Activated T-cell treated with anti-CD3 and anti-CD28 coated beads, Interleukin-2, amount 50 U/mL, for 48 hours (primary cell): ENCODE data around the gene VCPKMT.
A peak's percentile ranks its signal among the peaks of the same experiment; 100 is the strongest.

Source experiments
- DNase-seq, 2 experiments: peaks; one replicate each; pipeline ENCODE4 v3.0.0-alpha.2; 2020

VCPKMT gene

GRCh38 chr14:50063876-50064420 lies 52.4 kb downstream of the VCPKMT start:
- DNase-seq = peak; percentile 33 to 38

- peak; percentile 84 to 85 for DNase-seq
Observed at GRCh38 chr14:50062438-50063085, 53.8 kb downstream of the VCPKMT start.

- peak; percentile 73 to 79 for DNase-seq
Observed at GRCh38 chr14:50061664-50062437, 54.5 kb downstream of the VCPKMT start.

DNA sequence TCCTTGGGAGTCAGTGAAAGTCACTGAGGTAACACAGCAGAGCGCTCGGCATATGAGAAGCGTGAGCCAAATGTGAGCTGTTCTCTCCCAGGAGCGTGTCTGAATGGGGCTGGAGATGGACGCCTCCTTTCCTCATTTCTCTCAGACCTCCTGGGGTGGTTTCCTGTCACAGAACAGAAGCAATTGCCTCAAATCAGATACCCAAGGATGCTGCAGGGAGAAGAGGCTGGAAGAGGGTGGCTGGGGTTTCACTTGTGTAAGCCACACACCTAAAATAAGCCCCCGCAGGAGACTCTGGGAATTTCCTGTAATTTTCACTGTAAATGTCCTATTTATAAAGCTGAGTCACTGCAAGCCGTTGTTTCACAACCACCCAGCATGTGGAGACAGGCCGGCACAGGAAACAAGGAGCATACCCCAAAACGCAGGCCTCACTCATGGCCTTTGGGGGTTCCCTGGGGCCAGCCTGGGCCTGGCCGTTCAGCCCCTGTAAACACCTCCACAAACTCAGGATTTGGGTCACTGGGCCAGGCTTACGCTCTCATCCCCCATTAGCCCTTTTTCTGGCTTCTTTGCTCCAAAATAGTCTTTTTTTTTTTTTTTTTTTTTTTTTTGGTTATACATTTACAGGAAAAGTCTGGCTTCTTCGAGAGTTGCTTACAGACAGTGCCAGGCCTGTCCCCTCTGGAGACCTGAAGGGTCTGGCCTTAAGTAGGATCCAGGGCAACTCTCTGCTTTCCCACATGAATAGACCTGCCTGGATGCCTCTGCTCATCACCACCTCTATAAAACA lies 55.3 kb downstream of the VCPKMT start:
- peak; percentile 72 for DNase-seq

- peak in 1 of 2 experiments; percentile 19 for DNase-seq
Observed at GRCh38 chr14:50059763-50060616, 56.4 kb downstream of the VCPKMT start.
